Dendritic cell treated with granulocyte-macrophage colony-stimulating factor and Interleukin-4, amounts not matched to agents 40 ng/mL and 50 ng/mL, for 4 days (primary cell): ENCODE data around the gene B3GNT5.

ENCODE experiments used
- H3K27ac Mint-ChIP-seq: one replicate; pipeline ENCODE4 v1.8.0; 2022; ENCODE audit warnings: mild to moderate bottlenecking, mixed read lengths
- H3K27me3 Mint-ChIP-seq: one replicate; pipeline ENCODE4 v1.8.0; 2022; ENCODE audit warnings: mild to moderate bottlenecking, mixed read lengths
- H3K36me3 Mint-ChIP-seq: one replicate; pipeline ENCODE4 v1.8.0; 2022; ENCODE audit warnings: low read depth, mixed read lengths
- H3K4me1 Mint-ChIP-seq: one replicate; pipeline ENCODE4 v1.8.0; 2022; ENCODE audit warnings: low read depth, mixed read lengths
- H3K4me3 Mint-ChIP-seq: one replicate; pipeline ENCODE4 v1.8.0; 2022; ENCODE audit warnings: mild to moderate bottlenecking, moderate library complexity, mixed read lengths
- H3K9me3 Mint-ChIP-seq: one replicate; pipeline ENCODE4 v1.8.0; 2022; ENCODE audit warnings: mixed read lengths
- intact Hi-C: fragments of 100-400 bp; cut with micrococcal nuclease; formaldehyde crosslinking; loops from one replicate; pipeline ENCODE4 v1.15.0; 2022

The B3GNT5 gene

GRCh38 chr3:183264268-183264667 is 11.2 kb downstream of the B3GNT5 start:
- intact Hi-C loops = loop anchor here (5.0 kb wide), 1 partner anchor 33 kb away; no protein-coding TSS in a partner anchor
- H3K4me3 Mint-ChIP-seq = no peak overlapping the region
- H3K36me3 Mint-ChIP-seq = peaks cover 29% of the 10 kb centered on the region
- no peaks in the 10 kb centered on the region for H3K27me3 Mint-ChIP-seq
- no peaks in the 10 kb centered on the region for H3K9me3 Mint-ChIP-seq
- peaks cover 39% of the 10 kb centered on the region for H3K4me1 Mint-ChIP-seq
- H3K27ac Mint-ChIP-seq = no peak overlapping the region

- Mint-ChIP-seq H3K4me3 (no peak overlapping the region), H3K9me3 (no peaks in the 10 kb centered on the region), H3K36me3 (peaks cover 32% of the 10 kb centered on the region), H3K4me1 (peaks cover 34% of the 10 kb centered on the region), H3K27me3 (no peaks in the 10 kb centered on the region), H3K27ac (no peak overlapping the region)
- intact Hi-C loops = no loop called here
These were observed 12.1 kb downstream of the B3GNT5 start for GRCh38 chr3:183265157-183265642.

- no peaks in the 10 kb centered on the region for H3K9me3 Mint-ChIP-seq
These were observed 12.9 kb downstream of the B3GNT5 start for GRCh38 chr3:183265834-183266417.

GRCh38 chr3:183266454-183266853 is 13.4 kb downstream of the B3GNT5 start:
- H3K27me3 Mint-ChIP-seq = no peaks in the 10 kb centered on the region
- no peak overlapping the region for H3K27ac Mint-ChIP-seq
- H3K4me3 Mint-ChIP-seq = no peak overlapping the region
- H3K36me3 Mint-ChIP-seq = peaks cover 45% of the 10 kb centered on the region
- no peaks in the 10 kb centered on the region for H3K9me3 Mint-ChIP-seq
- peaks cover 30% of the 10 kb centered on the region for H3K4me1 Mint-ChIP-seq
- intact Hi-C loops = no loop called here

More at GRCh38 chr3:183265834-183266417, 12.9 kb downstream of the B3GNT5 start:
- Mint-ChIP-seq H3K4me1 (peaks cover 28% of the 10 kb centered on the region), H3K27ac (no peak overlapping the region), H3K4me3 (no peak overlapping the region), H3K36me3 (peaks cover 39% of the 10 kb centered on the region), H3K27me3 (no peaks in the 10 kb centered on the region)
- intact Hi-C loops = no loop called here

- peak overlapping the region; percentile 64 for H3K27ac Mint-ChIP-seq
- no peaks in the 10 kb centered on the region for H3K9me3 Mint-ChIP-seq
- peaks cover 30% of the 10 kb centered on the region for H3K4me1 Mint-ChIP-seq
- peaks cover 45% of the 10 kb centered on the region for H3K36me3 Mint-ChIP-seq
- no peak overlapping the region for H3K4me3 Mint-ChIP-seq
- intact Hi-C loops = no loop called here
- H3K27me3 Mint-ChIP-seq = no peaks in the 10 kb centered on the region
These were observed 14.1 kb downstream of the B3GNT5 start for GRCh38 chr3:183267140-183267539.

- H3K4me3 Mint-ChIP-seq = no peak overlapping the region
- H3K27ac Mint-ChIP-seq = peak overlapping the region; percentile 64
- H3K9me3 Mint-ChIP-seq = no peaks in the 10 kb centered on the region
- H3K36me3 Mint-ChIP-seq = peaks cover 49% of the 10 kb centered on the region
- intact Hi-C loops = no loop called here
- H3K27me3 Mint-ChIP-seq = no peaks in the 10 kb centered on the region
- H3K4me1 Mint-ChIP-seq = peaks cover 33% of the 10 kb centered on the region
These were observed 15.3 kb downstream of the B3GNT5 start for GRCh38 chr3:183268366-183268765.

GRCh38 chr3:183269345-183269744 is 16.3 kb downstream of the B3GNT5 start:
- peak overlapping the region; percentile 53 for H3K27ac Mint-ChIP-seq
- peaks cover 59% of the 10 kb centered on the region for H3K36me3 Mint-ChIP-seq
- peaks cover 43% of the 10 kb centered on the region for H3K4me1 Mint-ChIP-seq
- H3K4me3 Mint-ChIP-seq = no peak overlapping the region
- no peaks in the 10 kb centered on the region for H3K27me3 Mint-ChIP-seq
- intact Hi-C loops = no loop called here
- no peaks in the 10 kb centered on the region for H3K9me3 Mint-ChIP-seq

GRCh38 chr3:183270344-183270743 is 17.3 kb downstream of the B3GNT5 start:
- Mint-ChIP-seq H3K27ac (no peak overlapping the region), H3K4me1 (peaks cover 53% of the 10 kb centered on the region), H3K9me3 (no peaks in the 10 kb centered on the region), H3K27me3 (no peaks in the 10 kb centered on the region), H3K4me3 (no peak overlapping the region), H3K36me3 (peaks cover 68% of the 10 kb centered on the region)
- intact Hi-C loops = loop anchor here (5.0 kb wide), 1 partner anchor 37 kb away; no protein-coding TSS in a partner anchor

- intact Hi-C loops = loop anchor here (5.0 kb wide), 1 partner anchor 35 kb away; no protein-coding TSS in a partner anchor
- Mint-ChIP-seq H3K27ac (peak overlapping the region; percentile 53), H3K4me1 (peaks cover 56% of the 10 kb centered on the region), H3K27me3 (no peaks in the 10 kb centered on the region), H3K4me3 (no peak overlapping the region), H3K9me3 (no peaks in the 10 kb centered on the region), H3K36me3 (peaks cover 72% of the 10 kb centered on the region)
These were observed 19.1 kb downstream of the B3GNT5 start for GRCh38 chr3:183272142-183272541.

- intact Hi-C loops = loop anchor here (5.0 kb wide), 1 partner anchor 35 kb away; no protein-coding TSS in a partner anchor
These were observed 19.7 kb downstream of the B3GNT5 start for GRCh38 chr3:183272791-183273190.

GRCh38 chr3:183274609-183275008 is 21.6 kb downstream of the B3GNT5 start:
- no peaks in the 10 kb centered on the region for H3K27me3 Mint-ChIP-seq
- no peak overlapping the region for H3K4me3 Mint-ChIP-seq
- H3K27ac Mint-ChIP-seq = peak overlapping the region; percentile 73
- H3K9me3 Mint-ChIP-seq = no peaks in the 10 kb centered on the region
- H3K4me1 Mint-ChIP-seq = peaks cover 41% of the 10 kb centered on the region
- intact Hi-C loops = loop anchor here (2.0 to 5.0 kb wide), 2 partner anchors 14 to 33 kb away; no protein-coding TSS in a partner anchor
- H3K36me3 Mint-ChIP-seq = peaks cover 53% of the 10 kb centered on the region

More at GRCh38 chr3:183272791-183273190, 19.7 kb downstream of the B3GNT5 start:
- peak overlapping the region; percentile 53 for H3K27ac Mint-ChIP-seq
- H3K9me3 Mint-ChIP-seq = no peaks in the 10 kb centered on the region
- H3K36me3 Mint-ChIP-seq = peaks cover 67% of the 10 kb centered on the region
- peaks cover 50% of the 10 kb centered on the region for H3K4me1 Mint-ChIP-seq
- no peak overlapping the region for H3K4me3 Mint-ChIP-seq
- no peaks in the 10 kb centered on the region for H3K27me3 Mint-ChIP-seq

GRCh38 chr3:183275418-183275817 is 22.4 kb downstream of the B3GNT5 start:
- Mint-ChIP-seq H3K4me1 (peaks cover 36% of the 10 kb centered on the region), H3K36me3 (peaks cover 45% of the 10 kb centered on the region), H3K27me3 (no peaks in the 10 kb centered on the region), H3K9me3 (no peaks in the 10 kb centered on the region), H3K27ac (peak overlapping the region; percentile 73), H3K4me3 (peak overlapping the region; percentile 17)
- intact Hi-C loops = loop anchor here (2.0 kb wide), 1 partner anchor 15 kb away; no protein-coding TSS in a partner anchor

GRCh38 chr3:183275937-183276336 is 22.9 kb downstream of the B3GNT5 start:
- peaks cover 35% of the 10 kb centered on the region for H3K4me1 Mint-ChIP-seq

GRCh38 chr3:183277260-183277659 is 24.2 kb downstream of the B3GNT5 start:
- intact Hi-C loops = no loop called here
- Mint-ChIP-seq H3K4me1 (peaks cover 38% of the 10 kb centered on the region), H3K9me3 (no peaks in the 10 kb centered on the region), H3K27me3 (no peaks in the 10 kb centered on the region), H3K27ac (no peak overlapping the region), H3K36me3 (peaks cover 34% of the 10 kb centered on the region), H3K4me3 (no peak overlapping the region)

More at GRCh38 chr3:183275937-183276336, 22.9 kb downstream of the B3GNT5 start:
- H3K27me3 Mint-ChIP-seq = no peaks in the 10 kb centered on the region
- H3K27ac Mint-ChIP-seq = peak overlapping the region; percentile 73
- intact Hi-C loops = loop anchor here (2.0 kb wide), 1 partner anchor 15 kb away; no protein-coding TSS in a partner anchor
- peak overlapping the region; percentile 17 for H3K4me3 Mint-ChIP-seq
- peaks cover 39% of the 10 kb centered on the region for H3K36me3 Mint-ChIP-seq
- no peaks in the 10 kb centered on the region for H3K9me3 Mint-ChIP-seq
